ENCODE measurements around the gene GRIFIN.

The GRIFIN gene

GRCh38 chr7:2503056-2503941, 27.1 kb upstream of the GRIFIN start:
- intact Hi-C loops (cut with DNase I): no loop called here

DNA sequence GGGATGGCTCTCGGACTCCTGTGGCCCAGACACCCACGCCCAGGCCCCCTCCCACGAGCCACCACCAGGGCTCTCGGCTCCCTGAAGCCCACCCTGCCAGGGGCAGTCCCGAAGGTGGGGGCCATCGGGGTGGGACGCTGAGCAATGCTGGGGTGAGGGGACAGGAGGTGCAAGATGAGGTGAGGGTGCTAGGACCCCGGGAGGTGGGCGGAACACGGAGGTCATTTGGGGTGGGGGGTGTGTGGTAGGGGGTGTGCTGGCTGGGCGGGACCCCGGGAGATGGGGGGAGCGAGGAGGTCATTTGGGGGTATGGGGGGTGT, 26.4 kb upstream of the GRIFIN start:
- intact Hi-C loops (cut with DNase I): no loop called here
- no peak for DNase-seq

More at GRCh38 chr7:2503056-2503941, 27.1 kb upstream of the GRIFIN start:
- DNase-seq: no peak

DNA sequence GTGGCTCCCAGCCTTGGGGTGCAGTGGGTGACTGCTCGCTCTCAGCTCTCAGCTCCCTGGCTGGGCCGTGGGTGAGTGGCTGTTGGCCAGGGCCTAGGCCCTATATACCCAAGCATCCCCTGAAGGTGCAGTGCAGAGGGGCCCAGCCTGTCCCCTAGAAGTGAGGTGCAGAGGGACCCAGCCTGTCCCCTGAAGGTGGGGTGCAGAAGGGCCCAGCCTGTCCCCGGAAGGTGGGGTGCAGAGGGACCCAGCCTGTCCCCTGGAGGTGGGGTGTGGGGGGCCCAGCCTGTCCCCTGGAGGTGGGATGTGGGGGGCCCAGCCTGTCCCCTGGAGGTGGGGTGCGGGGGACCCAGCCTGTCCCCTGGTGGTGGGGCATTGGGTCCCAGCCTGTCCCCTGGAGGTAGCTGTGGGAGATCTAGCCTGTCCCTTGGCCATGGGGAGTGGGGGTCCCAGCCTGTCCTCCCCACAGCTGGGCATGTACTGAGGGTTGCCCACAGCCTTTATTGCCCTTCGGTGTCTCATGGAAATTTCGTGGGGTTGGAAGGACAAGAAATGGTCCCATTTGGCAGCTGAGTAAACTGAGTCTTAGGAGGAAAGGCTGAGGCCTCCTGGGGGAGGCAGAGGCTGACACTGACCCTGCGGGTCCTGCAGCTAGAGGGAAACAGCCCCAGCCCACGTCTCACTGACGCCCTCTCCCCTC, 25.9 kb upstream of the GRIFIN start:
- DNase-seq: no peak
- intact Hi-C loops (cut with DNase I): no loop called here

DNA sequence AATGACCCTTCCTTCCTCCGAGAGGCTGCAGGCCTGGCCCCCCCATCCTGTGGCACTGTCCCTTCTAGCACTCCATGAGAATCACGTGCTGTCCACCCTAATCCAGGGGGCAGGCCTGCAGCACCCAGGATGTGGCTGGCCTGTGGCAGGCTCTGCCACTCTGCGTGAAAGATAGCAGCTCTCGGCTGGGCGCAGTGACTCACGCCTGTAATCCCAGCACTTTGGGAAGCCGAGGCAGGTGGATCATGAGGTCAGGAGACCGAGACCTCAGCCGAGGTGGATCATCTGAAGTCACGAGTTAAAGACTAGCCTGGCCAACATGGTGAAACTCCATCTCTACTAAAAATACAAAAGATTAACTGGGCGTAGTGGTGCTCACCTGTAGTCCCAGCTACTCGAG, 24.5 kb upstream of the GRIFIN start:
- no peak for DNase-seq
- intact Hi-C loops (cut with DNase I): no loop called here

DNA sequence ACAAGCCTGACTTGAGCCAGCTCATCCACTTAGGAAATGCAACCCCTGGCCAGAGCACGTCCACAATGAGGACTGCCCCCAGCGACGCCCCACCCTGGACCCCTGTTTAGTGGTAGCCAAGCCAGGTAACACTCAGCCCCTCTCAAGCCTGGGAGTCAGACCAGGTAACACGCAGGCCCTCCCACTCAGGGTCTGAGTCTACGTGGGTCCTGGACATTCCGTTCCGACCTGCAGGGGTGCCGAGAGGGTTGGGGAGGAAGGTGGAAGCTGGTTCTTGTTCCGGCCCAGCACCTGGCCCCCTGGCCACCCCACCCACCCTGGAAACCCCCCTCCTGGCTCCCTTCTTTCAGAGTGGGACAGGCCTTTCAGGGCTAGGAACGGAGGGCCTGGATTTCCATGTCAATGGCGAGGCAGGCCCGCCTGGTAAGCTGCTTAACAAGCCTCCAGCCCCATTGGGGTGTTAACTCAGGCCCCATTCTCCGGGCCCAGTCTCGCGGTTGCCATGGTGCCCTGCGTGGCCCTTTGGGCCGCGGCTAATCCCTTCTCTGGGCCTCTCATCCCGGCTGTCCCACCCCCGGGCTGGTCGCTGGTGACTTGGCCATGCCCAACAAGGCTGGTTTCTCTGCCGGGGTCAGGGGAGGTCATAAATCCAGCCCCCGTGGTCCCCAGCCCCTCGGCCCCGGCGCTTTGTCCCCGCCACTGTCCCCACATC, 23.7 kb upstream of the GRIFIN start:
- intact Hi-C loops (cut with DNase I): no loop called here

GRCh38 chr7:2499181-2499580, 23.0 kb upstream of the GRIFIN start:
- no peak for DNase-seq
- intact Hi-C loops (cut with DNase I): no loop called here

More for the DNA sequence above, 23.7 kb upstream of the GRIFIN start:
- DNase-seq: no peak

DNA sequence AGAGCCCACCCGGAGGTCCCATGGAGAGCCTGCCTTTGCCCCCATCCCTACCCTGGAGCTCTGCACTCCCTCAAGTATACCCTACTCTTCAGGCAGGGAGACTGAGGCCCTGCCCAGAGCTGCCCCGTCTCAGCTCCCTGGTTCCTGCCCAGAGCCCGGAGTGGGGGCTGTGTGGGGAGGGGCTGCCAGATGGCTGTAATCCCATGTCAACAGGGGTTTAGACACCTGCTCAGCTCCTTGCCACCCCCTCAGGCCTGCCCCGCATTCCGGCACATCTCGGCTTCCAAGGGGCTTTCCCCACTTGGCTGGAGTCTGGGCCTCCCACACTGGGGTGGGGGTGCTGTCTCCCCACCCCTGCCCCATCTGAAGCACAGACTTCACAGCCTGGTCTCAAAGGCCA, 22.5 kb upstream of the GRIFIN start:
- DNase-seq: no peak
- intact Hi-C loops (cut with DNase I): no loop called here

- intact Hi-C loops (cut with DNase I): no loop called here
- no peak for DNase-seq
Observed at GRCh38 chr7:2497500-2498336, 21.5 kb upstream of the GRIFIN start.

DNA sequence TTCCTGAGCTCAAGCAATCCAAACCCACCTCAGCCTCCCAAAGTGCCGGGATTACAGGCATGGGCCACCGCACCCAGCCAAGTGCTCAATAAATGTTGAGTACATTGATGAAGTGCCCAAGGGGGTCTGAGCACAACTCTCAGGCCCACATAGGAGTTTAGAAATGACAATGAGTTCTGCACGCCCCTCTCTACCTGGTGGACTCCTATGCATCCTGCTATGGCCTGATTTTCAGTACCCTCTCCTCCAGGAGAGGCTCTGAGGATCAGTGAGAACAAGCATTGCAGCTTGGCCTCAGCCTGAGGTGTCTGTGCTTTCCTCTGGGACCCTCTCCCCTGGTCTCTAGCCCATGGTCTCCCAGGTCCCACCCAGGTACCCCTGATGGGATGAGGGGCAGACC, 20.9 kb upstream of the GRIFIN start:
- no peak for DNase-seq
- intact Hi-C loops (cut with DNase I): no loop called here

GRCh38 chr7:2496375-2496774, 20.2 kb upstream of the GRIFIN start:
- intact Hi-C loops (cut with DNase I): no loop called here
- DNase-seq: no peak

DNA sequence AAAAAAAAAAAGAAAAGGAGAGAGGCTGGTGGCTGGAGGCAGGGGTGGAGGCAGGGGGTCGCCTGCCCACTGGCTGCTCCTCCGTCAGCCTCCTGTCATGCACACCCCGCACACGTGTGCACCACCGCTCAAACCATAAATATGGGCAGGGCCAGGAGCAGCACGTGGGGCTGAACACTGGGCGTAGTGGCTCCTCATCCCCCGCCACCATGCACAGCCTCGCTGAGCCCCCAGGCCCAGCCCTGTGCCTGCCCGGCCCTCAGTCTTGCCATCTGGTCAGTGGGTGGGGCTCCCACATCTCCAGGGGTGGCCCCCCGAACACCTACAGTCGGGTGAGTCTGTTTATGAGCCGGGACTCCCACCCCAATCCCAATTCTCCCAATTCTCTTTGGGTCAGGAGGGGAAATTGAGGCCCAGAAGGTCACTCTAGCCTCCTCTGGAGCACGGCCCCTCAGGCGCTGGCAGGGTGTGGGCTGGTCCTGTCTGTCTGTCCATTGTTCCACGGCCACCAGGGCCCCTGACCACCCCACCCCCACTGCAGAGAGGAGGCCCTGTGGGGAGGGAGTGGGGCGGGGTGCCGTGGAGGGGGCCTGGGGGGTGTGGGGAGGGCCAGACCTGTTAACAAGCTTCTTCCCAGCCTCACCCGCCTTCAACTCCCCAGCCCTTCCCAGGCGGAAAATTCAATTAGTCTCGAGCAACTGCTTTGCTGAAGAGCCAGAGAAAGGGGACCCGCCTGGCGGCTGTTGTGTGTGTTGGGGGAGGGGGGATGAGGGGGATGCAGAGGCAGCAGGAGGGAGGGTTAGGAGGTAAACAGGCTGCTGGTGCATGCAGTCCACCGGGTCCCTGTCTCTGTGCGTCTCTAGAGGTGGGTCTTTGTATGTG, 19.5 kb upstream of the GRIFIN start:
- no peak for DNase-seq
- intact Hi-C loops (cut with DNase I): no loop called here

GRCh38 chr7:2494191-2495130, 18.3 kb upstream of the GRIFIN start:
- intact Hi-C loops (cut with DNase I): no loop called here
- DNase-seq: no peak

- intact Hi-C loops (cut with DNase I): no loop called here
- DNase-seq: no peak
Observed at GRCh38 chr7:2493205-2494164, 17.3 kb upstream of the GRIFIN start.

- no peak for DNase-seq
- intact Hi-C loops (cut with DNase I): no loop called here
Observed at GRCh38 chr7:2492038-2492437, 15.8 kb upstream of the GRIFIN start.

DNA sequence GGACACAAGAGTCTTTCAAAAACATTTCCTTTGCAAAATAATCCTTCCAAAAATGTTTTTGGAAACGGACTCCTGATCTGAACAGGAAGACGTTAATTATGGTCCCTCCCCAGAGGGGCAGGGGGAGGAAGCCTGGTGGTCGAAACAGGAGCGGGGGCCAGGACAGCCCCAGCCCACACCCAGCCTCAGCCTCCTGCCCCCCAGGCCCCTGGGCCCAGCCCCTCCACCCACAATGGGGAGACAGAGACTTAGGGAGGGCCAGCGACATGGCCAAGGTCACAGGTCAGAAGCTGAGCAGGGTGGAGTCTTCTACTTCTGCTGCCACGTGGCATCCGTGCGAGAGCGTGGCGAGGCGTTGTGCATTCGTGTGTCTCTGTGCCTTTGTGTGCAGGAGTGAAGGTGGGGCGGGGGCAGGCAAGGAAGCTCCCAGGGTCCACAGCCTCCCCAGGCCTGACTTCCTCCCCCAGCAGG, 14.0 kb upstream of the GRIFIN start:
- no peak for DNase-seq

DNA sequence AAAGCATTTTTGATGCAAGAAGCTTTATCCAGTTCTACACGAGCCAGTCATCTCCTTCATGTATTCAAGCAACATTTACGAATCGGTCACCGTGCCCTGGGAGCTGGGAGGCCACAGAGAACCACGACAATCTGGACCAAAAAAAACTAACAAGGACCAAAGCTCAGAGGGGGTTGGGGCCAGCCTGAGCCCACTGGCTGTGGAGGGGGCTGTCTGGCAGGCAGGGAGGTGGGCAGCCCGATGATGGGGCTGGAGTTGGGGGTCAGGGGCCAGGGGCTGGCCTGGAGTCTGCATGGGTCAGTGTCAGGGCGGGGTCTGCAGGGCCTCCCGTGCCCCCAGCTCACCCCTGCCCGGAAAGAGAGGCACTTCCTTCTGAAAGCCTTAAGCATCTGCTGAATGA, 12.5 kb upstream of the GRIFIN start:
- DNase-seq: no peak
- intact Hi-C loops (cut with DNase I): no loop called here

More for the DNA sequence above, 14.0 kb upstream of the GRIFIN start:
- intact Hi-C loops (cut with DNase I): no loop called here

Data from head of caudate nucleus (tissue), 42 donors.